Panc1 (cell line): Measurements from ENCODE around the gene SV2C. TPM values are rescaled to one million over a fixed set of nuclear protein-coding genes. Genes with fewer than 3 reads are reported as not detected.

Experiments used
- ATAC-seq: fragments of 200-7000 bp; cut with Tn5 transposase; 2 replicates; pipeline ENCODE4 v1.9.1; 2020; ENCODE audit warnings: mild to moderate bottlenecking, moderate library complexity
- BruUV-seq: library from RNA; stranded (reverse); fragments of 400-500 nt; replicated peaks from 2 replicates; lab custom pipeline; 2021; lab: Mats Ljungman, UMichigan
- CTCF ChIA-PET: fragments of 300-600 bp; sonication (Branson Sonifier 250); formaldehyde crosslinking; loops from one replicate; lab custom pipeline; 2022; ENCODE audit warnings: antibody characterized with exemption; lab: Charles Lee
- POLR2A ChIA-PET: fragments of 300-600 bp; sonication (Branson Sonifier 250); formaldehyde crosslinking; loops from one replicate; lab custom pipeline; 2022; ENCODE audit warnings: antibody characterized with exemption; lab: Charles Lee
- DNase-seq: peaks from one replicate; pipeline ENCODE4 v3.0.0-alpha.2; 2010; ENCODE audit warnings: low read depth, low spot score
- H3K27ac ChIP-seq: 2 replicates; pipeline ENCODE4 v1.5.1; 2011; ENCODE audit warnings: mild to moderate bottlenecking, low read length, inconsistent platforms
- H3K27me3 ChIP-seq: fragments of 200-500 bp; sonication (Bioruptor generic); 2 replicates; pipeline ENCODE4 v1.6.0; 2014; ENCODE audit warnings: low read length, inconsistent platforms; ENCODE audit not compliant: control insufficient read depth, insufficient read depth
- H3K36me3 ChIP-seq: fragments of 200-500 bp; sonication (Bioruptor generic); 2 replicates; pipeline ENCODE4 v1.5.1; 2014; ENCODE audit warnings: inconsistent platforms, mild to moderate bottlenecking, low read length, moderate library complexity; ENCODE audit not compliant: control insufficient read depth, insufficient read depth
- H3K4me1 ChIP-seq: 2 replicates; pipeline ENCODE4 v1.5.1; 2011; ENCODE audit warnings: inconsistent platforms, mild to moderate bottlenecking, low read length, moderate library complexity; ENCODE audit not compliant: control insufficient read depth, insufficient read depth
- H3K4me3 ChIP-seq, 2 experiments: 2 replicates each; pipeline ENCODE4 v1.5.1; 2011 to 2012; ENCODE audit warnings: low read depth in 2 of 2, low read length in 2 of 2, mild to moderate bottlenecking in 2 of 2, inconsistent platforms in 1 of 2, moderate library complexity in 1 of 2
- H3K9me3 ChIP-seq: fragments of 200-500 bp; sonication (Bioruptor generic); 2 replicates; pipeline ENCODE4 v1.5.1; 2014; ENCODE audit warnings: low read depth, mild to moderate bottlenecking, inconsistent platforms, low read length, moderate library complexity; ENCODE audit not compliant: control insufficient read depth, insufficient read depth
- CTCF ChIP-seq: fragments of 450-650 bp; IDR thresholded peaks from 2 replicates; pipeline ENCODE4 v1.5.1; 2017; ENCODE audit warnings: mild to moderate bottlenecking
- POLR2AphosphoS5 ChIP-seq: IDR thresholded peaks from 2 replicates; pipeline ENCODE4 v1.6.1; 2012; ENCODE audit warnings: mild to moderate bottlenecking, low read depth, low read length, moderate library complexity
- REST ChIP-seq, 2 experiments: IDR thresholded peaks; 2 replicates each; pipeline ENCODE4 v1.6.1; 2011 to 2012; ENCODE audit warnings: low read depth in 2 of 2, control low read depth in 1 of 2, low read length in 1 of 2, mild to moderate bottlenecking in 1 of 2, moderate library complexity in 1 of 2; ENCODE audit not compliant: insufficient read depth in 1 of 2
- SIN3A ChIP-seq: IDR thresholded peaks from 2 replicates; pipeline ENCODE4 v1.6.1; 2012; ENCODE audit warnings: low read depth, mild to moderate bottlenecking, low read length, moderate library complexity, borderline replicate concordance; ENCODE audit not compliant: insufficient read depth
- TCF7L2 ChIP-seq: IDR thresholded peaks from 2 replicates; pipeline ENCODE4 v1.6.1; 2011; ENCODE audit warnings: mild to moderate bottlenecking, low read depth, low read length, inconsistent platforms
- in situ Hi-C: cut with HindIII; loops from 2 replicates; pipeline ENCODE4 v1.10.0; 2016; ENCODE audit warnings: low sequenced_read_pairs, low pct_unique_long_range_greater_than_20kb
- intact Hi-C: fragments of 100-400 bp; cut with micrococcal nuclease; formaldehyde crosslinking; loops from one replicate; pipeline ENCODE4 v1.10.0; 2022; ENCODE audit not compliant: unreplicated experiment
- total RNA-seq: library from RNA; stranded (reverse); gene quantifications from one replicate; pipeline ENCODE4 v1.2.1, GENCODE V29; 2021; ENCODE audit not compliant: unreplicated experiment

The SV2C gene
- total RNA-seq, 1 experiment from 2014 or later, result not detected

GRCh38 chr5:76326577-76327302, 243.6 kb downstream of the SV2C start:
- Histone ChIP-seq H3K27me3 (peaks cover 7% of the 10 kb centered on the region), H3K36me3 (no peaks in the 10 kb centered on the region), H3K27ac (no peak overlapping the region), H3K4me3 (no peak overlapping the region), H3K9me3 (no peaks in the 10 kb centered on the region), H3K4me1 (no peaks in the 10 kb centered on the region)
- intact Hi-C loops, result no loop called here
- in situ Hi-C loops, result no loop called here
- POLR2A ChIA-PET, result no interaction called here
- TF ChIP-seq CTCF (no peak), TCF7L2 (no peak), SIN3A (no peak), POLR2AphosphoS5 (no peak), REST (IDR thresholded peaks at IDR 0.05; ENCODE audit: insufficient read depth in 1 of 2, low read depth in 2 of 2, low read length in 1 of 2) (no peak)
- no peak for ATAC-seq
- BruUV-seq, result no TSS peak
- CTCF ChIA-PET, result no interaction called here
- DNase-seq, result no peak

- ChIA-PET POLR2A (interaction anchor here (0.6 kb wide), 1 partner anchor 15 kb away, joined by 4 read pairs; no protein-coding TSS in a partner anchor), CTCF (no interaction called here)
- Histone ChIP-seq H3K27ac (no peak overlapping the region), H3K9me3 (no peaks in the 10 kb centered on the region), H3K27me3 (peaks cover 12% of the 10 kb centered on the region), H3K4me1 (no peaks in the 10 kb centered on the region), H3K36me3 (no peaks in the 10 kb centered on the region), H3K4me3 (no peak overlapping the region)
- ATAC-seq (no peak), DNase-seq (no peak)
- no TSS peak for BruUV-seq
- in situ Hi-C loops, result no loop called here
- TF ChIP-seq CTCF (no peak), SIN3A (no peak), TCF7L2 (no peak), REST (IDR thresholded peaks at IDR 0.05; ENCODE audit: insufficient read depth in 1 of 2, low read depth in 2 of 2, low read length in 1 of 2) (no peak), POLR2AphosphoS5 (no peak)
- intact Hi-C loops, result no loop called here
Measured at GRCh38 chr5:76329346-76329745, 246.2 kb downstream of the SV2C start.
